ENCODE measurements around the gene EFNA4.

GRCh38 chr1:155017041-155017945 is 46.2 kb upstream of the EFNA4 start:
- peak; percentile 99 to 100 (median 100) for TF ChIP-seq CTCF (IDR thresholded peaks at IDR 0.05 in 2 of 3, conservative IDR thresholded peaks at IDR 0.05 in 1 of 3; ENCODE audit: borderline replicate concordance in 1 of 3, insufficient read depth in 1 of 3, low read depth in 2 of 3, low read length in 2 of 3)
- no peak for TF ChIP-seq ELF1 (IDR thresholded peaks at IDR 0.05; ENCODE audit: borderline replicate concordance, low read depth)
- no peak for TF ChIP-seq CEBPB (IDR thresholded peaks at IDR 0.05; ENCODE audit: low read depth)
- peak; percentile 43 for TF ChIP-seq SIN3A (IDR thresholded peaks at IDR 0.05; ENCODE audit: low read depth)
- no peak for TF ChIP-seq POLR2A (IDR thresholded peaks at IDR 0.05; ENCODE audit: borderline replicate concordance, extremely low read depth, insufficient read depth, insufficient read length)
- TF ChIP-seq ZFX (IDR thresholded peaks at IDR 0.05), result no peak
- peak; percentile 74 for TF ChIP-seq JUND (IDR thresholded peaks at IDR 0.05)
- no peak for TF ChIP-seq ZNF274 (IDR thresholded peaks at IDR 0.05; ENCODE audit: low read depth, low read length)
- peak; percentile 86 for TF ChIP-seq RAD21 (IDR thresholded peaks at IDR 0.05; ENCODE audit: low read depth)
- peak; percentile 80 for TF ChIP-seq YY1 (IDR thresholded peaks at IDR 0.05; ENCODE audit: extremely low read depth, insufficient replicate concordance, low read depth, low read length)
- TF ChIP-seq POLR2AphosphoS5 (IDR thresholded peaks at IDR 0.05; ENCODE audit: low read depth, low read length), result peak; percentile 83
- no peak for TF ChIP-seq EZH2 (IDR thresholded peaks at IDR 0.05)
